ENCODE data around the gene KLHL21. TPM values are rescaled to one million over a fixed set of nuclear protein-coding genes. Genes with fewer than 3 reads are reported as not detected.

Gene KLHL21
- total and polyA plus RNA-seq, 10 of the 15 experiments (the other 5 are each of a cell fraction or from before 2014, with no cell fraction given): 0.76 to 12.2 (median 5.2) TPM

GRCh38 chr1:6613361-6614018, 10.8 kb upstream of the KLHL21 start, which contains the start of gene PHF13 (continued):
- TF ChIP-seq CREM (IDR thresholded peaks at IDR 0.05; ENCODE audit: low read depth): peak; percentile 88
- no peak; a peak in 1 of 4 replicates for TF ChIP-seq SRF (IDR thresholded peaks at IDR 0.05; ENCODE audit: low read depth in 2 of 2, low read length in 2 of 2)
- TF ChIP-seq SP1 (IDR thresholded peaks at IDR 0.05; ENCODE audit: low read depth, low read length): peak; percentile 62
- TF ChIP-seq E2F8 (IDR thresholded peaks at IDR 0.05; ENCODE audit: low read depth, partially characterized antibody): no peak
- TF ChIP-seq ESRRA (IDR thresholded peaks at IDR 0.05; ENCODE audit: low read length): no peak
- TF ChIP-seq MEF2A (IDR thresholded peaks at IDR 0.05; ENCODE audit: insufficient read depth, low read depth, low read length): no peak
- no peak for TF ChIP-seq NR2F1 (conservative IDR thresholded peaks at IDR 0.05)
- TF ChIP-seq RB1 (IDR thresholded peaks at IDR 0.05; ENCODE audit: borderline replicate concordance): peak; percentile 58; the same call in 1 of the 2 replicates
- no peak for TF ChIP-seq E4F1 (IDR thresholded peaks at IDR 0.05; ENCODE audit: borderline replicate concordance, partially characterized antibody)
- TF ChIP-seq NFXL1 (IDR thresholded peaks at IDR 0.05; ENCODE audit: borderline replicate concordance): no peak
- no peak for TF ChIP-seq IKZF2 (IDR thresholded peaks at IDR 0.05)
- TF ChIP-seq NRF1 (conservative IDR thresholded peaks at IDR 0.05; ENCODE audit: low read depth, low read length): 0 out of 2 replicates have a peak, but pooled peaks have one; percentile 14

All from GM12878 (cell line).